ENCODE data around the gene MGLL. TPM values are rescaled to one million over a fixed set of nuclear protein-coding genes. Genes with fewer than 3 reads are reported as not detected.

The MGLL gene
- total RNA-seq, 1 experiment from 2014 or later = 0.94 TPM

DNA sequence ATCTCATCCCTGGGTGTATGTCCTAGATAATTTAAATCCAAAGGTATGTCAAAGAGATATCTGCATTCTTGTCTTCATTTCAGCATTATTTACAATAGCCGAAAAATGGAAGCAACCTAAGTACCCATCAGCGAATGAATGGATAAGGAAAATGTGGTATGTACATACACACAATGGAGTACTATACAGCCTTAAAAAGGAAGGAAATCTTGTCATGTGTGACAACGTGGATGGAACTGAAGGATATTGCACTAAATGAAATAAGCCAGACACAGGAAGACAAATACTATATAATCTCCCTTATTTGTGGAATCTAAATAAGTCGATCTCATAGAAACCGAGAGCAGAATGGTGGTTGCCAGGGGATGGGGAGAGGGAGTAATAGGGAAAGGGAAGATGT, 16.8 kb upstream of the MGLL start:
- Mint-ChIP-seq H3K27me3 (ENCODE audit: low read depth) (no peaks in the 10 kb centered on the region), H3K27ac (no peak overlapping the region), H3K4me1 (peaks cover 3% of the 10 kb centered on the region; the same call in 1 of the 2 replicates), H3K9me3 (peaks cover 13% of the 10 kb centered on the region), H3K36me3 (no peaks in the 10 kb centered on the region), H3K4me3 (no peak overlapping the region)
- ChIA-PET CTCF (no interaction called here), POLR2A (no interaction called here)
- no peak for DNase-seq (ENCODE audit: low spot score)
- ATAC-seq = no peak
- TF ChIP-seq, protein P1, sequence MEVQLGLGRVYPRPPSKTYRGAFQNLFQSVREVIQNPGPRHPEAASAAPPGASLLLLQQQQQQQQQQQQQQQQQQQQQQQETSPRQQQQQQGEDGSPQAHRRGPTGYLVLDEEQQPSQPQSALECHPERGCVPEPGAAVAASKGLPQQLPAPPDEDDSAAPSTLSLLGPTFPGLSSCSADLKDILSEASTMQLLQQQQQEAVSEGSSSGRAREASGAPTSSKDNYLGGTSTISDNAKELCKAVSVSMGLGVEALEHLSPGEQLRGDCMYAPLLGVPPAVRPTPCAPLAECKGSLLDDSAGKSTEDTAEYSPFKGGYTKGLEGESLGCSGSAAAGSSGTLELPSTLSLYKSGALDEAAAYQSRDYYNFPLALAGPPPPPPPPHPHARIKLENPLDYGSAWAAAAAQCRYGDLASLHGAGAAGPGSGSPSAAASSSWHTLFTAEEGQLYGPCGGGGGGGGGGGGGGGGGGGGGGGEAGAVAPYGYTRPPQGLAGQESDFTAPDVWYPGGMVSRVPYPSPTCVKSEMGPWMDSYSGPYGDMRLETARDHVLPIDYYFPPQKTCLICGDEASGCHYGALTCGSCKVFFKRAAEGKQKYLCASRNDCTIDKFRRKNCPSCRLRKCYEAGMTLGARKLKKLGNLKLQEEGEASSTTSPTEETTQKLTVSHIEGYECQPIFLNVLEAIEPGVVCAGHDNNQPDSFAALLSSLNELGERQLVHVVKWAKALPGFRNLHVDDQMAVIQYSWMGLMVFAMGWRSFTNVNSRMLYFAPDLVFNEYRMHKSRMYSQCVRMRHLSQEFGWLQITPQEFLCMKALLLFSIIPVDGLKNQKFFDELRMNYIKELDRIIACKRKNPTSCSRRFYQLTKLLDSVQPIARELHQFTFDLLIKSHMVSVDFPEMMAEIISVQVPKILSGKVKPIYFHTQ (CRISPR knock-in tag; IDR thresholded peaks at IDR 0.05) = no peak
- no peak for TF ChIP-seq ZNF423 (CRISPR knock-in tag; IDR thresholded peaks at IDR 0.05)
- TF ChIP-seq HMGA2 (CRISPR knock-in tag; IDR thresholded peaks at IDR 0.05) = no peak

DNA sequence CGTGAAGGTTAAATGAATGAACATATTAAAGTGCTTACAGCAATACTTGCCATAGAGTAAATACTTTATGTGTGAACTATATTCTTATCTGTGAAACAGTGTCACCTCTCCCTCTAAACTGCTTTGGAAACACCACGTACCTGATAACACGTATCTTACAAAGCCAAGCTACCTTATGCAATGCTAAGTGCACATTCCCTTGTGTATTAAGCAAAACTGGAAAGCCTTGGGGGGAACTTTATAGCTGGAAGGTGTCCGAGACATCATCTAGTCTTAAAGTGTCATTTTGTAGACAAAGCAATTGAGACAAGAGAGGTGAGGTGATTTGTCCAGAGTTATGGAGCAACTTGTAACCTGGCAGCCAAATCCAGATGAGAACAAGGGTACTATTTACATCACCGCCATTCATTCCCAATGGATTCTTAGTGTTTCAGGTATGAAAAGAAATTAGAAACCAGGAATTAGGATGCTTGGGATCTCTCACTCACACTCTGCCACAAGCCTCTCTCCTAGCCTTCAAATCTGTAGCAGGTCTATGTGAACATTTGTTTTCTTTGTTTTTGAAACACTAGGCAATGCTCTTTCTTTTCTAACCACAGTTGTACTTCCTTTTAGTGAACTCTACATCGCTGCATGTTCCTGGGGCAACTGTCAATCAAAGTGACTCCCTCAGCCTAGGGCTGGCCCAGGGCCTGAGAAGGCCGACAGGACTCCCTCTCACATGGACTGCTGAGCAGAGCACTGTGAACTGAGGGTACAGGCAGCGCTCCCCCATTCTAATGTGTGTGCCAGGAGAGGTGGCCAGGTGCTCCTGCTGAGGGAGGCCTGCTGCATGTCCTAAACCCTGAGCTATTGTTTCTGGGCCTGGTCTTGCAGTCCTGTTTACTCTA, 13.9 kb upstream of the MGLL start:
- DNase-seq (ENCODE audit: low spot score) (no peak), ATAC-seq (no peak)
- ChIA-PET POLR2A (no interaction called here), CTCF (interaction anchor here (1.5 kb wide), 1 partner anchor 140 kb away, joined by 5 read pairs; no protein-coding TSS in a partner anchor)
- Mint-ChIP-seq H3K4me3 (no peak overlapping the region), H3K4me1 (peaks cover 4% of the 10 kb centered on the region), H3K27ac (no peak overlapping the region), H3K36me3 (no peaks in the 10 kb centered on the region), H3K9me3 (peaks cover 15% of the 10 kb centered on the region), H3K27me3 (ENCODE audit: low read depth) (no peaks in the 10 kb centered on the region)
- TF ChIP-seq, protein P2, sequence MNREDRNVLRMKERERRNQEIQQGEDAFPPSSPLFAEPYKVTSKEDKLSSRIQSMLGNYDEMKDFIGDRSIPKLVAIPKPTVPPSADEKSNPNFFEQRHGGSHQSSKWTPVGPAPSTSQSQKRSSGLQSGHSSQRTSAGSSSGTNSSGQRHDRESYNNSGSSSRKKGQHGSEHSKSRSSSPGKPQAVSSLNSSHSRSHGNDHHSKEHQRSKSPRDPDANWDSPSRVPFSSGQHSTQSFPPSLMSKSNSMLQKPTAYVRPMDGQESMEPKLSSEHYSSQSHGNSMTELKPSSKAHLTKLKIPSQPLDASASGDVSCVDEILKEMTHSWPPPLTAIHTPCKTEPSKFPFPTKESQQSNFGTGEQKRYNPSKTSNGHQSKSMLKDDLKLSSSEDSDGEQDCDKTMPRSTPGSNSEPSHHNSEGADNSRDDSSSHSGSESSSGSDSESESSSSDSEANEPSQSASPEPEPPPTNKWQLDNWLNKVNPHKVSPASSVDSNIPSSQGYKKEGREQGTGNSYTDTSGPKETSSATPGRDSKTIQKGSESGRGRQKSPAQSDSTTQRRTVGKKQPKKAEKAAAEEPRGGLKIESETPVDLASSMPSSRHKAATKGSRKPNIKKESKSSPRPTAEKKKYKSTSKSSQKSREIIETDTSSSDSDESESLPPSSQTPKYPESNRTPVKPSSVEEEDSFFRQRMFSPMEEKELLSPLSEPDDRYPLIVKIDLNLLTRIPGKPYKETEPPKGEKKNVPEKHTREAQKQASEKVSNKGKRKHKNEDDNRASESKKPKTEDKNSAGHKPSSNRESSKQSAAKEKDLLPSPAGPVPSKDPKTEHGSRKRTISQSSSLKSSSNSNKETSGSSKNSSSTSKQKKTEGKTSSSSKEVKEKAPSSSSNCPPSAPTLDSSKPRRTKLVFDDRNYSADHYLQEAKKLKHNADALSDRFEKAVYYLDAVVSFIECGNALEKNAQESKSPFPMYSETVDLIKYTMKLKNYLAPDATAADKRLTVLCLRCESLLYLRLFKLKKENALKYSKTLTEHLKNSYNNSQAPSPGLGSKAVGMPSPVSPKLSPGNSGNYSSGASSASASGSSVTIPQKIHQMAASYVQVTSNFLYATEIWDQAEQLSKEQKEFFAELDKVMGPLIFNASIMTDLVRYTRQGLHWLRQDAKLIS (CRISPR knock-in tag; IDR thresholded peaks at IDR 0.05; ENCODE audit: borderline replicate concordance) = no peak
- TF ChIP-seq HMGXB4 (CRISPR knock-in tag; IDR thresholded peaks at IDR 0.05) (no peak), SMAD3 (CRISPR knock-in tag; IDR thresholded peaks at IDR 0.05; ENCODE audit: borderline replicate concordance) (no peak), MYBL2 (CRISPR knock-in tag; IDR thresholded peaks at IDR 0.05) (no peak), NR2C2 (CRISPR knock-in tag; IDR thresholded peaks at IDR 0.05) (no peak), NFYB (CRISPR knock-in tag; conservative IDR thresholded peaks at IDR 0.05; ENCODE audit: low read depth) (no peak), OVOL2 (CRISPR knock-in tag; IDR thresholded peaks at IDR 0.05; ENCODE audit: borderline replicate concordance) (no peak), USF2 (CRISPR knock-in tag; IDR thresholded peaks at IDR 0.05) (no peak), JAZF1 (CRISPR knock-in tag; IDR thresholded peaks at IDR 0.05) (no peak), ESRRA (CRISPR knock-in tag; IDR thresholded peaks at IDR 0.05; ENCODE audit: borderline replicate concordance) (no peak)
- TF ChIP-seq, protein P3, sequence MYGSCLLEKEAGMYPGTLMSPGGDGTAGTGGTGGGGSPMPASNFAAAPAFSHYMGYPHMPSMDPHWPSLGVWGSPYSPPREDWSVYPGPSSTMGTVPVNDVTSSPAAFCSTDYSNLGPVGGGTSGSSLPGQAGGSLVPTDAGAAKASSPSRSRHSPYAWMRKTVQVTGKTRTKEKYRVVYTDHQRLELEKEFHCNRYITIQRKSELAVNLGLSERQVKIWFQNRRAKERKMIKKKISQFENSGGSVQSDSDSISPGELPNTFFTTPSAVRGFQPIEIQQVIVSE (CRISPR knock-in tag; IDR thresholded peaks at IDR 0.05; ENCODE audit: borderline replicate concordance) = no peak
- TF ChIP-seq, protein P4, sequence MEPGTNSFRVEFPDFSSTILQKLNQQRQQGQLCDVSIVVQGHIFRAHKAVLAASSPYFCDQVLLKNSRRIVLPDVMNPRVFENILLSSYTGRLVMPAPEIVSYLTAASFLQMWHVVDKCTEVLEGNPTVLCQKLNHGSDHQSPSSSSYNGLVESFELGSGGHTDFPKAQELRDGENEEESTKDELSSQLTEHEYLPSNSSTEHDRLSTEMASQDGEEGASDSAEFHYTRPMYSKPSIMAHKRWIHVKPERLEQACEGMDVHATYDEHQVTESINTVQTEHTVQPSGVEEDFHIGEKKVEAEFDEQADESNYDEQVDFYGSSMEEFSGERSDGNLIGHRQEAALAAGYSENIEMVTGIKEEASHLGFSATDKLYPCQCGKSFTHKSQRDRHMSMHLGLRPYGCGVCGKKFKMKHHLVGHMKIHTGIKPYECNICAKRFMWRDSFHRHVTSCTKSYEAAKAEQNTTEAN (CRISPR knock-in tag; IDR thresholded peaks at IDR 0.05) = no peak
- TF ChIP-seq, protein P5, sequence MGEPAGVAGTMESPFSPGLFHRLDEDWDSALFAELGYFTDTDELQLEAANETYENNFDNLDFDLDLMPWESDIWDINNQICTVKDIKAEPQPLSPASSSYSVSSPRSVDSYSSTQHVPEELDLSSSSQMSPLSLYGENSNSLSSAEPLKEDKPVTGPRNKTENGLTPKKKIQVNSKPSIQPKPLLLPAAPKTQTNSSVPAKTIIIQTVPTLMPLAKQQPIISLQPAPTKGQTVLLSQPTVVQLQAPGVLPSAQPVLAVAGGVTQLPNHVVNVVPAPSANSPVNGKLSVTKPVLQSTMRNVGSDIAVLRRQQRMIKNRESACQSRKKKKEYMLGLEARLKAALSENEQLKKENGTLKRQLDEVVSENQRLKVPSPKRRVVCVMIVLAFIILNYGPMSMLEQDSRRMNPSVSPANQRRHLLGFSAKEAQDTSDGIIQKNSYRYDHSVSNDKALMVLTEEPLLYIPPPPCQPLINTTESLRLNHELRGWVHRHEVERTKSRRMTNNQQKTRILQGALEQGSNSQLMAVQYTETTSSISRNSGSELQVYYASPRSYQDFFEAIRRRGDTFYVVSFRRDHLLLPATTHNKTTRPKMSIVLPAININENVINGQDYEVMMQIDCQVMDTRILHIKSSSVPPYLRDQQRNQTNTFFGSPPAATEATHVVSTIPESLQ (CRISPR knock-in tag; IDR thresholded peaks at IDR 0.05) = no peak
- TF ChIP-seq, protein P6, sequence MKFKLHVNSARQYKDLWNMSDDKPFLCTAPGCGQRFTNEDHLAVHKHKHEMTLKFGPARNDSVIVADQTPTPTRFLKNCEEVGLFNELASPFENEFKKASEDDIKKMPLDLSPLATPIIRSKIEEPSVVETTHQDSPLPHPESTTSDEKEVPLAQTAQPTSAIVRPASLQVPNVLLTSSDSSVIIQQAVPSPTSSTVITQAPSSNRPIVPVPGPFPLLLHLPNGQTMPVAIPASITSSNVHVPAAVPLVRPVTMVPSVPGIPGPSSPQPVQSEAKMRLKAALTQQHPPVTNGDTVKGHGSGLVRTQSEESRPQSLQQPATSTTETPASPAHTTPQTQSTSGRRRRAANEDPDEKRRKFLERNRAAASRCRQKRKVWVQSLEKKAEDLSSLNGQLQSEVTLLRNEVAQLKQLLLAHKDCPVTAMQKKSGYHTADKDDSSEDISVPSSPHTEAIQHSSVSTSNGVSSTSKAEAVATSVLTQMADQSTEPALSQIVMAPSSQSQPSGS (CRISPR knock-in tag; IDR thresholded peaks at IDR 0.05; ENCODE audit: borderline replicate concordance, low read depth) = no peak
